Neural progenitor cell (in vitro differentiated cells): ENCODE measurements around the gene GRN.

Experiments used
- EZH2phosphoT487 ChIP-seq: fragments of 200-600 bp; sonication (generic); IDR thresholded peaks from 2 replicates; pipeline ENCODE4 v1.6.1; 2017; ENCODE audit warnings: antibody characterized with exemption
- TF ChIP-seq, protein P1 (sequence below): fragments of 200-600 bp; sonication (generic); IDR thresholded peaks from 2 replicates; pipeline ENCODE4 v1.5.1; 2017; ENCODE audit warnings: antibody characterized with exemption, mild to moderate bottlenecking

GRCh38 chr17:44310609-44311376 is 34.3 kb upstream of the GRN start:
- TF ChIP-seq, protein P1, sequence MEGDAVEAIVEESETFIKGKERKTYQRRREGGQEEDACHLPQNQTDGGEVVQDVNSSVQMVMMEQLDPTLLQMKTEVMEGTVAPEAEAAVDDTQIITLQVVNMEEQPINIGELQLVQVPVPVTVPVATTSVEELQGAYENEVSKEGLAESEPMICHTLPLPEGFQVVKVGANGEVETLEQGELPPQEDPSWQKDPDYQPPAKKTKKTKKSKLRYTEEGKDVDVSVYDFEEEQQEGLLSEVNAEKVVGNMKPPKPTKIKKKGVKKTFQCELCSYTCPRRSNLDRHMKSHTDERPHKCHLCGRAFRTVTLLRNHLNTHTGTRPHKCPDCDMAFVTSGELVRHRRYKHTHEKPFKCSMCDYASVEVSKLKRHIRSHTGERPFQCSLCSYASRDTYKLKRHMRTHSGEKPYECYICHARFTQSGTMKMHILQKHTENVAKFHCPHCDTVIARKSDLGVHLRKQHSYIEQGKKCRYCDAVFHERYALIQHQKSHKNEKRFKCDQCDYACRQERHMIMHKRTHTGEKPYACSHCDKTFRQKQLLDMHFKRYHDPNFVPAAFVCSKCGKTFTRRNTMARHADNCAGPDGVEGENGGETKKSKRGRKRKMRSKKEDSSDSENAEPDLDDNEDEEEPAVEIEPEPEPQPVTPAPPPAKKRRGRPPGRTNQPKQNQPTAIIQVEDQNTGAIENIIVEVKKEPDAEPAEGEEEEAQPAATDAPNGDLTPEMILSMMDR, result no peak
- no peak for TF ChIP-seq EZH2phosphoT487
